GM12892 (cell line): ENCODE measurements around the gene NRXN3.

ENCODE experiments used
- POLR2A ChIP-seq: IDR thresholded peaks from 2 replicates; pipeline ENCODE4 v1.6.1; 2011; ENCODE audit warnings: low read depth, low read length, control low read depth
- POLR2AphosphoS5 ChIP-seq: IDR thresholded peaks from 2 replicates; pipeline ENCODE4 v1.6.1; 2011; ENCODE audit warnings: low read depth, low read length, control low read depth
- TAF1 ChIP-seq: IDR thresholded peaks from 2 replicates; pipeline ENCODE4 v1.6.1; 2011; ENCODE audit warnings: low read depth, mild to moderate bottlenecking, control low read depth, low read length, borderline replicate concordance

DNA sequence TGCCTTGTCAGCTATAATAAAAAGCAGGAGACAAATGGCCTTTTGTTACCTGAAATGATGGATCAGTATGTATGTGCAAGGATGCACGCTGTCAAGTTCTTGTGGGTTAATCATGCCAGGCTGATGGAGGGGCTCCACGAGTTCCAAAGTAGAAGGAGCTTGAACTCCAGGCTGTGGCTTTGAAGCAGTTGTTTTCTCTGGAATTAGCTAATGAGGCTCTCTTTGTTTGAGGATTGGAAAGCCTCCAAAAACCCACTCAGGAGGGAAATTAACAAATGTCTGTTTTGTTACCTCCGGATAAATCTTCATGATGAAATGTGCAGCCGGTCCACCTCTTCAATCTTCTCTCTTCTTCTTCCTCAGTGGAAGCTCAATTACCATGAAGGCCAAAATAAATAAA is 1435.7 kb downstream of the NRXN3 start:
- no peak for TF ChIP-seq POLR2A
- TF ChIP-seq POLR2AphosphoS5 = no peak
- no peak for TF ChIP-seq TAF1
